22Rv1 (cell line): ENCODE measurements around the gene RSRP1.

Source experiments
- H3K27ac ChIP-seq: fragments of 450-650 bp; 2 replicates; pipeline ENCODE4 v1.5.1; 2017
- CTCF ChIP-seq: fragments of 450-650 bp; IDR thresholded peaks from 2 replicates; pipeline ENCODE4 v1.5.1; 2017; ENCODE audit warnings: mild to moderate bottlenecking
- ZFX ChIP-seq: fragments of 450-650 bp; IDR thresholded peaks from 2 replicates; pipeline ENCODE4 v1.6.1; 2017; ENCODE audit warnings: antibody characterized with exemption, borderline replicate concordance

Gene RSRP1

DNA sequence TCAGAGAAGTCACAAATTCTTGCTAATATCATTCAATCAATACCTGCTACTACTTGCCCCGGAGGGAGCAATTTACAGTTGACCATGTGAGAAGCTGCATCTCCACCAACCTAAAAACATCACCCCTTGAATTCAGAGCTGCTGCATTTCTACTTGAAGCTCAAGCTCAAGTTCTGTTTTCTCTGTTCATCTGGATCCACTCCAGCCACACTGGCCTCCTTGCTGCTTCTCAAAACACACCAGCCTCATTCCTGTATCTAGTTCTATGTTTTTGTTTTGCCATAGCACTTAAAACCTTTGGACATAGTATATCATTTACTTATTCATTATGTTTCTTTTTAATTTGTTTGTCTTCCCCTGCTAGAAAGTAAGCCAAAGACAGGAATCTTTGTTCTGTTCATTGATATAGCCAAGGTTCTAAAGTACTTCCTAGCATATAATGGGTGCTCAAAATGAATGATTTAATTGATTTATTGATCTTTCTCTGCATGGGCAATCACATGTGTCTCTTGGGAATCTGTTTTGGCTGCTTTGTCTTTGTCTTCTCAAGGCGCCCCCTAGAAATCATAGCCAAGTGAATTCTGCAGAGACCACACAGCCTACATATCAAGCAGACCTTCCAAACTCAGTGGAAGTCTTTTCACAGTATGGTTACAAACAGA is 38.6 kb downstream of the RSRP1 start:
- TF ChIP-seq CTCF (no peak), ZFX (no peak)
- H3K27ac ChIP-seq, result no peak overlapping the region

DNA sequence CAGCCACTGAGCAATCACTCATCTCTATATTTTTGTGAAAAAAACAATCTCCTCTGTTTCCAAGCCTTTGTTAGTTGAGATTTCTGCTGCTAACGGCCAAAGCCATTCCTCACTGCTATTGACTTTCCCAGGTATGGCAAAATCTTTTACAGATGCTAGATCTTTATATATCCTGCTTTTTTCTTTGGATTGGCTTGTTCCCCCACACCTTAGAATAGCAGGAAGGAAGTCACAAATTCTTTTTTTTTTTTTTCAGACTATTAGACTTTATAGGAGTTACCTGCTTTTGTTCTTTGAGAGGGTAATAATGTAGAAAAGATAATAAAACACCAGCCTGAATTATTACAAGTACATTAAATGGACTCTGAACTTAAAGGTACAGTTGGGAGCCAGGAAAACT is 39.2 kb downstream of the RSRP1 start:
- no peak overlapping the region for H3K27ac ChIP-seq
- no peak for TF ChIP-seq CTCF
- no peak for TF ChIP-seq ZFX

GRCh38 chr1:25206201-25206600 is 41.1 kb downstream of the RSRP1 start:
- H3K27ac ChIP-seq, result no peak overlapping the region
- TF ChIP-seq CTCF (no peak), ZFX (no peak)

DNA sequence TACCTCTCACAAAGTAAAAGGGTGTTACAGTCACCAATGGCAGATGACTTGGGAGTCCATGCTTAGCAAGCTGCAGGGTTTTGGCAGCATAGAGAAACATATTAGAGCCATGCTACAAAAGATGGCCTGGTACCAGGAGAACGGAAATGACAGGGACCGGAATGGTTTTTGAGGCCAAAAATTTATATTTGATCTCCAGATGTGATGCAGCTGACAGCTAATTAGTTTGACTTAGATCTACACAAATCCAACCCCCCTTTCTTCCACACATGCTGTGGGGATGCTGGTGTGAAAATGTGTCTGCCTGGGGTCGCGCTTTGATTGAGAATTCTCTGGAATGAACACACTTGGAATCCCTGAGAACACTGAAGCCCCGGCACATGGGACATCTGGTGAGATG is 41.5 kb downstream of the RSRP1 start:
- no peak for TF ChIP-seq CTCF
- TF ChIP-seq ZFX, result no peak
- no peak overlapping the region for H3K27ac ChIP-seq

GRCh38 chr1:25204797-25205480 is 42.3 kb downstream of the RSRP1 start:
- H3K27ac ChIP-seq, result no peak overlapping the region
- TF ChIP-seq ZFX, result no peak
- peak; percentile 88 for TF ChIP-seq CTCF

DNA sequence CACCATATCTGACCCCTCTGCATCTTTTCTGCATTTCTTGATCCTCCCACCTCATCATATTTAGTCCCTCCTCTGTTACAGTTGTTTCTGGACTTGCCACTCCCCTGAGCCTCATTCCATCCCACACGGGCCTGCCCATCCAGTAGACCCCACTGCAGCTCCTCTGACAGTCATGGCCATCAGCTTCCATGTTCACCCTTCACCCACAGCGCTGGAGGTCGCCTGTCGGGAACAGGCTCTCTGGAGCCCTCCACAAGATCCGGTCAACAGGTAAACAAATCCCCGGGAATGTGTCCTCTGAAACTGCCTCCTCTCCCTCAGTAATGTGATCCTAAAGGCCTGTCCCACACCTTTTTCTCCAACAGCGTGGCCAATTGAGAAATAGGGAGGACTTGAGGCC is 46.2 kb downstream of the RSRP1 start:
- TF ChIP-seq ZFX, result no peak
- no peak for TF ChIP-seq CTCF
- H3K27ac ChIP-seq, result no peak overlapping the region
